Activated gamma-delta T cell treated with anti-CD3 and anti-CD28 coated beads, Interleukin-2, amount 50 U/mL, for 16 hours (primary cell): ENCODE data around the gene PAK6.
A peak's percentile ranks its signal among the peaks of the same experiment; 100 is the strongest.

Source experiments
- DNase-seq: peaks from one replicate; pipeline ENCODE4 v3.0.0-alpha.2; 2020; ENCODE audit warnings: low read depth

PAK6 gene

DNA sequence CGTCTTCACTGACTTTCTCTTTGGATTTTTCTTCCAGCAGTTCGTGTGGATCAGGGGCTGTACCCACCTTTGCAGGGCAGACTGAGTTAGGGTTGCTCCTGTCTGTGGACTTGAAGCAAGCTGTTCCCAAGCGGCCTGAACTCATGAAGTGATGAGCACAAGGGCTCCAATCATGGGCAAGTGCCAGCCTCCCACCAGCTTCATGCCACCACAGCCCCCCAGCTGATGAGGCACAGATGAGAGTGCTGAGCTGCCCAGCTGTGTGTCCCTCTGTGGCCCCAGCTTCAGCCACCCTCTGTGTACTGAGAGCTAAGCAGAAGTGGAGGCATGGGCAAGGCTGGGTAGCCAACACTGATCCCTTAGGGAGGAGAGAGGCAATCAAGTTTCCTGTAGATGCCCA lies 72.1 kb downstream of the PAK6 start:
- no peak for DNase-seq

- no peak for DNase-seq
Measured at GRCh38 chr15:40312370-40313158, 73.7 kb downstream of the PAK6 start.

- no peak for DNase-seq
Measured at GRCh38 chr15:40313531-40314398, 74.9 kb downstream of the PAK6 start.

GRCh38 chr15:40314723-40315276 lies 75.9 kb downstream of the PAK6 start:
- DNase-seq, result no peak

GRCh38 chr15:40316931-40317330 lies 78.1 kb downstream of the PAK6 start:
- DNase-seq, result no peak

DNA sequence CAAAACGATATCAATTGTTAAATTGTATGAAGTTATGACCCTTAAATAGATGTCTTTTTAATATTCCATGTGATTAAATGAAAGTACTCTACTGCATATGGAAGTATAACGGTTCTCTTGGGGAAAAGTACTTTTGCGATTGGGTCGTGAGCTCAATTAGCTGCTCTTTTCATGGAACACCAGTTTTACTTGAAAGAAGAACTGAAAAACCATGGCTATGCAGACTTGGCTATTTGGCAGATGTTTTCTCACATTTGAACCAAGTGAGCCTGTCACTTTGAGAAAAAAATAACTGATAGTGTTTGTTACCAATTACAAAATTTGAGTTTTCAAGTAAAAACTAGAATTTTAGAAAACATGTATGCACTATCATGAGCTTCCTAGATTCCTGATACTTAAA lies 78.7 kb downstream of the PAK6 start:
- no peak for DNase-seq

- no peak for DNase-seq
Measured at GRCh38 chr15:40320409-40320808, 81.5 kb downstream of the PAK6 start.

DNA sequence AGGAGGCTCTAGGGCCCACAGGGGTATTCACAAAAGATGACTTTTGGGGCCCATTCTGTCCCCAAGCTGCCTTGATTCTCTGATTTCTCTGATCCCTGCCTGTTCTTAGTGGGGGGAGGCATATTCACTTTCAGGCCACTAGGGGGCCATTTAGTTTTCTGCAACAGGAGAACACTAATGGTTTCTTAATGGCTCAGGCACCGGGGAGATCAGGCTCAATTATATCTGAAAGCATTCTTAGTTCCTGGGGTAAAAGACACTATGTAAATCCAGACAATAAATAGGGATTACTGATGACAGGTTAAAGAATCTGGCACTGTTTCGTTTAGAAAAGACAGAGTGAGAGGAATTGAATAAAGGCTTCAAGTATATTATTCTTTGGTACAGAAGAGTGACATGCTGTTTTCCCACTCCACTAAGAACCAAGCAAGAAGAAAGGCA lies 82.1 kb downstream of the PAK6 start:
- peak; percentile 46 for DNase-seq

DNA sequence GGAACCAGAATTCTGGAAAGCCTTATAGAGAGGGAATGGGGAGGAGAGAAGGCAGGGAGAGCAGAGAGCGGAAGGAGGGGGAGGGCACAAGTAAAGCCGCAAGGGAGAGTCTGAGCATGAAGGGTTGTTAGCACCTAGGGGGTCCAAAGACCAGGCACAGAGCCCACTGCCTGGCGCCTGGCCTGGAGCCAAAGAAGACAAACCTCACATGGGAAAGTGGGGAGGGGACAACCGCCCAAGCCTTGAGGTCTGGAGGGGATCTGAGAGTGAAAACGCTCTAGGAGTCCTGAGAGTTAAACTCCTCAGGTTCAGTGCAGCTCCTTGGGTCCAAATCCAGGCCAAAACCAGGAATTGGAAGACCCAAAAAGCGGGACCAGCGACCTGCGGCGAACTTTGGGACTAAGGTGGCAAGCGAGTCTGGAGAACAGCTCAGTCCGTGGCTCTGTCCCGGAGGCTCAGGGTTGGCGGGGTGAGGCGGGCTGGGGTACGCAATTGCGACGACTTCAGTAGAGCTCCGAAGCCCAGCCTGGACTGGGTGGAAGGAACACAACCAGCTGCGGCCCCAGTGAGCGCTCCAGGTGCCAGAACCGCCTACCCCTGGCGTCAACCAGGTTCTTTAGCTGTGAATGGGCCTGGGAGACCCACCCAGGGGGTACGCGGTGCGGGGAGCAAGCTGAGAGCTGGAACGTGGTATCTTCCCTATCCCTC lies 83.8 kb downstream of the PAK6 start:
- no peak for DNase-seq

- peak; percentile 87 for DNase-seq
Measured at GRCh38 chr15:40323239-40323952, 84.5 kb downstream of the PAK6 start, which contains the start of gene INAFM2. TSS of gene INAFM2 (plus strand) at chr15:40323692. CDS start at chr15:40324056, 364 bp downstream.

GRCh38 chr15:40323953-40324937 lies 85.4 kb downstream of the PAK6 start:
- no peak for DNase-seq

GRCh38 chr15:40325188-40325587 lies 86.3 kb downstream of the PAK6 start:
- DNase-seq, result no peak

DNA sequence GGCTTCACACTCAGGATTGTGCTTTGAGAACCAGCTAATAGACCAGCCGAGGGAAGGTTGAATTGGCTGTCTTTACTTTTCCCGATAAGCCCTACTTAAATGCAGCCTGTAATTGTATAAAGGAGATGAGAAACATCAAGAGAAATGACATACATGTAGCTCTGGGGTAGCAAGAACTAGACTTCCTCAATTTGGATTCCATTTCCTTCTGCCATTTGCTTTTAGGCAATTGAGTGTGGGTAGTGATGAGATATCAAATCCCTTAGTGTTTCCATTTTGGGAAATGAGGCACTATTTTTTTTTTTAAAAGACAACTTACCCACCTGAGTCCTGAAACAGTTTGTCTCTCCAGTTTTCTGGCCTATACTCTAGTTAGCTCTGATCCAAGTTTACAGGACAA lies 86.8 kb downstream of the PAK6 start:
- DNase-seq, result no peak
